Measurements from ENCODE around the gene TWNK.
A peak's percentile ranks its signal among the peaks of the same experiment; 100 is the strongest.
"Not testable (repeated sequence)": the region's sequence is repeated elsewhere in the genome, so short reads cannot be mapped to it uniquely, and the experiment has no call there.

TWNK gene

DNA sequence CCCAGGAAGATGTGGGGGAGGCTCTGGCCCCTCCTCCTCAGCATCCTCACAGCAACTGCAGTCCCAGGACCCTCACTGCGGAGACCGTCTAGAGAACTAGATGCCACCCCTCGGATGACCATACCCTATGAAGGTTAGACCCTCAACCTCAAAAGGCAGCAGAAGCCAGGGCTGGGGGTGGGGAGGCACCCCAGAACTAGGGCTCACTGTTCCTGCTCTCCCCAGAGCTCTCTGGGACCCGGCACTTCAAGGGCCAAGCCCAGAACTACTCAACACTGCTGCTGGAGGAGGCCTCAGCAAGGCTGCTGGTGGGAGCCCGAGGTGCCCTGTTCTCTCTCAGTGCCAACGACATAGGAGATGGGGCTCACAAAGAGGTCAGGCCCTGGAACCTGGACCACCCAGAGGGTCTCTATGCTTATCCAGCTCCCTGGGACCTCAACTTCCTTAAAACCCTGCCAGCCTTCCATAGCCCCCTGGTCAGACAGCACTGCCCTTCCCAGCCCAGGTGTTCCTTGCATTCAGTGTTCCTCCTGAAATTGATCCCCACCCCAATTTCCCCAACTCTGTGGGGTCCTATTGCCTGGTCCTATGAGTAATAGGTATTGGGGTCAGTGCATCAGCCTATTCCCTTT lies 14.3 kb upstream of the TWNK start:
- no peak for DNase-seq (ENCODE audit: low spot score)

DNA sequence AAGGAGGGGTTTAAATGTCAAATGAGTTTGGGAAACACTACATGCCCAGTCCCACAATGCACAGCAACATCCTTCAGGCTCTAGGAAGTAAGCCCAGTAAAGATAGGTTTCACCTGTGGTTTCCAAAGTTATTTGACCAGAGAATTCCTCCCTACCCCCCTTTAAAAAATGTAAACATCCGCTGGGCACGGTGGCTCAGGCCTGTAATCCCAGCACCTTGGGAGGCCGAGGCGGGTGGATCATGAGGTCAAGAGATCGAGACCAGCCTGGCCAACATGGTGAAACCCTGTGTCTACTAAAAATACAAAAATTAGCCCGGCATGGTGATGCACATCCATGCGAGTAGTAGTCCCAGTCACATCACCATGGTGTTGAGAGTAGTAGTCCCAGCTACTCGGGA lies 11.9 kb upstream of the TWNK start:
- DNase-seq (ENCODE audit: low spot score) = not testable (repeated sequence)

DNA sequence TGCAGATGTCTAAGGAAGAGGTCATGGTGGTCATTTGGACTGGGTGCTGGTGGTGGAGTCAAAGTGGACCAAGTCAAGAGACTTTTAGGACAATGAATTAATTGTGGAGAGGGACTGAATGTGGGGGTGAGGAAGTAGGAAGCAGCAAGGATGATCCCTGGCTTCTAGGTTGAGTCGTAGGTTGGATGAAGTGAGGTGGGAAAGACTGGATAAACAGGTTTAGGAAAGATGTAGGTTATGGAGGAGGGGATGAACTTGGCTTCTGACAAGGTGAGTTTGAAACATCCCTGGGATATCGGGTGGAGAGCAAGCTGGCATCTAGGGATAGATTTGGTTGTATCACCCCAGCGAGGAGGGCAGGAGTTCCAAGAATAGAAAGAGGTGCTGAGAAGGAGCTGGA lies 10.4 kb upstream of the TWNK start:
- DNase-seq (ENCODE audit: low spot score) = no peak

DNA sequence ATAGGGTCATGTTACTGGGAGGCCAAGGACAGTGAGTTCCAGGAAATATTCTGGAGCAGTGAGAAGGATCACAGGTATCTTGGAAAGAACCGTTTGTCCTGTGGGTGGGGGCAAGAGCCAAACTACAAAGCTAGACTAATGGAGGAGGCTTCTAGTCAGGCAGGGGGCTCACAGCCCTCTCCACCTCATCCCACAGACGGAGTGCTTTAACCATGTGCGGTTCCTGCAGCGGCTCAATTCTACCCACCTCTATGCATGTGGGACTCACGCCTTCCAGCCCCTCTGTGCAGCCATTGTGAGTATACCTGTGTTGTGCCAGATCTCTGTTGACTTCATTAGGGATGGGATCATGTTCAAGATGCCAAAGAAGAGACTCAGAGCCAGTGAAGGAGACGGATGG lies 9.9 kb upstream of the TWNK start:
- no peak for DNase-seq (ENCODE audit: low spot score)

DNA sequence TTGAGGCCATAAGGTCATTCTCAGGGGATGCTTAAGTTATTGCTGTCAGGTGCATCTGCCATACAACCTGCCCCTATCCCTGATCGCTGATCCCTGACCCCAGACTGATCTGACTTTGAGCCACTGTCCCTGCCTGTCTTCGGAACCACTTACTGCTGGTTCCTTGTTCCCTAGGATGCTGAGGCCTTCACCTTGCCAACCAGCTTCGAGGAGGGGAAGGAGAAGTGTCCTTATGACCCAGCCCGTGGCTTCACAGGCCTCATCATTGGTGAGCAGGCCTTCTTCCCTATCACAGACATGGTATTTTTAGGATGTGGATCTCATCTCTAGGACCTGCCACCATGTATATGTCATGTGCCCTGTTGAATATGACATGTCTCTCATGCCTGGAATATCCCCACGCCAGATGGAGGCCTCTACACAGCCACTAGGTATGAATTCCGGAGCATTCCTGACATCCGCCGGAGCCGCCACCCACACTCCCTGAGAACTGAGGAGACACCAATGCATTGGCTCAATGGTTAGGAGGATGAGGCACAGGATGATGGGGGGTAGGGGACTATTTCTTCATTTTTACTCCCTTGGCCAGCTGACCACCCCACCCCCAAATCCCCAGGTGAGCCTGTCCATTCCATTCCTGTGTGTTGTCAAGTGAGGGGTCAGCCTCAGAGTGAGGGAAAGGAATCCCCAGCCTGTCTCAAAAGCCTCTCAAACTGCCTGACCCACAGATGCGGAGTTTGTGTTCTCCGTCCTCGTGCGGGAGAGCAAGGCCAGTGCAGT lies 9.0 kb upstream of the TWNK start:
- no peak for DNase-seq (ENCODE audit: low spot score)

DNA sequence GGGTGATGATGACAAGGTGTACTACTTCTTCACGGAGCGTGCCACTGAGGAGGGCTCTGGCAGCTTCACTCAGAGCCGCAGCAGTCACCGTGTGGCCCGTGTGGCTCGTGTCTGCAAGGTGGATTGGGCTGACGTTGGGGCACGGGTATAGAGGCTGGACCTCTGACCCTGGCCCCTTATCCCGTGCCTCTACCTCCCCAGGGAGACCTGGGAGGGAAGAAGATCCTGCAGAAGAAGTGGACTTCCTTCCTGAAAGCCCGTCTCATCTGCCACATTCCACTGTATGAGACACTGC lies 8.5 kb upstream of the TWNK start:
- no peak for DNase-seq (ENCODE audit: low spot score)

DNA sequence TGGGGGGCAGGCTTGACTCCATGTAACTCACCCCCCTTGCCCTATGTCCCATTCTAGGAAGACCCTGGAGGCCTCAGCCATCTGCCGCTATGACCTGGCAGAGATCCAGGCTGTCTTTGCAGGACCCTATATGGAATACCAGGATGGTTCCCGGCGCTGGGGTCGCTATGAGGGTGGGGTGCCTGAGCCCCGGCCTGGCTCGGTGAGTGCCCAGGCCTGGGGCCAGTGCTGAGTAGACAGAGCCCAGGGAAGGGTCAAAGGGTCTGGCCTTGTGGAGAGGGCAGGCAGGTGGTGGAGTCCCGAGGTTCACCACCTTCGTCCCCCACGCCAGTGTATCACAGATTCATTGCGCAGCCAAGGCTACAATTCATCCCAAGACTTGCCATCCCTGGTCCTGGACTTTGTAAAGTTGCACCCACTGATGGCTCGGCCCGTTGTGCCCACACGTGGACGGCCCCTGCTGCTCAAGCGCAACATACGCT lies 7.5 kb upstream of the TWNK start:
- no peak for DNase-seq (ENCODE audit: low spot score)

DNA sequence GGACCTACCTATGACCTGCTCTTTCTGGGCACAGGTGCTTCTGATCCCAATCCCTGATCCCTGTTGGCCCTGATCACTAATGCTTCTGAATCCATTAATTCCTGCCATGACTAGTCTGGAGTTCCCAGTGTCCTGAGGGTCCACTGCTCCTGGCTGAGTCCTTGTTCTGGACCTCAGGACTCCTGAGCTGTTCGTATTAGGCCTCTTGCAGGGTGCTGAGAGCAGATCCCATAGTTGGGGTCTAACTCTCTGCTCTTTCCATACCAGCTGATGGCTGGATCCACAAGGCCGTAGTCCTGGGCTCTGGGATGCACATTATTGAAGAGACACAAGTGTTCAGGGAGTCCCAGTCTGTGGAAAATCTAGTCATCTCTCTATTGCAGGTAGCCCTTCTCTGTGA lies 7.0 kb upstream of the TWNK start:
- no peak for DNase-seq (ENCODE audit: low spot score)

DNA sequence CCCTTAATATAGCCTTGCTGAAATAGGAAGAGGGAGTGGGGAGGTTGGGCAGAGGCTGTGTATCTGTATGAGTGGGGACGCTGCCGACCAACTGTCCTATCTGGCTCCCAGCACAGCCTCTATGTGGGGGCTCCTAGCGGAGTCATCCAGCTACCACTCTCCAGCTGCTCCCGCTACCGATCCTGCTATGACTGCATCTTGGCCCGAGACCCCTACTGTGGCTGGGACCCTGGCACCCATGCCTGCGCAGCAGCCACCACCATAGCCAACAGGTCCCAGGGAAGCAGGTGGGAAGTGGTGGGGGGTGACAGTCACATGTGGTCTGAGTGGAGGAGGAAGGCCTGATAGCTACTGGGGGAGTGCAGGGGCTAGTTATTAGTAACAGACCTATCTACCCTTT lies 6.6 kb upstream of the TWNK start:
- DNase-seq (ENCODE audit: low spot score) = no peak

DNA sequence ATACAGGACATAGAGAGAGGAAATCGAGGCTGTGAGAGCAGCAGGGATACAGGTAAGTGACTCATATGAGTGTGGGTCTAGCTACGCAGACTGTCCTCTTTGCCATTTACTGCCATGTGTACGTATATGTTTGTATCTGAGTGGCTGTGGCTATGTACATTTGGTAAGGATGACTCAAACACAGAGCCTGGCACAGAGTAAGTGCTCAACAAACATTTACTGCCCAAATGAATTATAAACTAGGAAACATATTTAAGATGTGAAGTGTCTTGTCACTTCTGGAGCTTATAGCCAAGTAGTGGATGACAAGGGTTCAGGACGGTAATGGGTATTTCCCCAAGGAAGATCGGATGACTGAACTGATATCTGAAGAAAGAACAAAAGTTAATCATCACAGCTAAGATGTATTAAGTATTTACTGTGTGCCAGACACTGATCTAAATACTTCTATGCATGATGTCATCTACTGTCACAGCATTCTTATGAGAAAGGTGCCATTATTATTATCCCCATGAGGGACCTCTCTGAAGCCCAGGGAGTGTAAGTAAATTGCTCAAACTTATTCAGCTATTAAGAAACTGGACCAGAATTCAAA lies 6.1 kb upstream of the TWNK start:
- DNase-seq (ENCODE audit: low spot score) = no peak

DNA sequence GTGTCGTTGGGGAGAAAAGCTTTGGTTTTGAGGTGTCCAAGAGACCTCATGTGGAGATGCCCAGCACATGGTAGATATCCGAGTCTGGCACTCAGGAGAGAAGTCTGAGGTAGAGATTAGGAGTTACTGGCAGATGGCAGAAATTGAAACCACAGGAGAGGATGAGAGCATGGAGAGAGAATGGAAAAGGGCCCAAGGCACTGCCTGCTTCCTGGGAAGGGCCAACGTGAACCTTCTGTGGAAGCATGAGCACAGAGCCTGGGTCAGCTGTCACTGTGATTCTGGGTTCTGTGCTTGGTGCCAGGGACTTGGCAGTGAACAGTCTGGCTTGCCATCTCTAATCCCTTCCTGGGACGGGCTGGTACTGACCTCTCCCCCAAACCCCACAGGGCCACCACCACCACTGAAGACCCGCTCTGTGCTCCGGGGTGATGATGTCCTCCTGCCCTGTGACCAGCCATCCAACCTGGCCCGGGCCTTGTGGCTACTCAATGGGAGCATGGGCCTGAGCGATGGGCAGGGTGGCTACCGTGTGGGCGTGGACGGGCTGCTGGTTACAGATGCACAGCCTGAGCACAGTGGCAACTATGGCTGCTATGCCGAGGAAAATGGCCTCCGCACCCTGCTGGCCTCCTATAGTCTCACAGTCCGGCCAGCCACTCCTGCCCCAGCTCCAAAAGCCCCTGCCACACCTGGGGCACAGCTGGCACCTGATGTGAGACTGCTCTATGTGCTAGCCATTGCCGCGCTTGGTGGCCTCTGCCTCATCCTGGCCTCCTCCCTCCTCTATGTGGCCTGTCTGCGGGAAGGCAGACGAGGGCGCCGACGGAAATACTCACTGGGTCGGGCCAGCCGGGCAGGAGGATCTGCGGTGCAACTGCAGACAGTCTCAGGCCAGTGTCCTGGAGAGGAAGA lies 4.2 kb upstream of the TWNK start:
- no peak for DNase-seq (ENCODE audit: low spot score)

DNA sequence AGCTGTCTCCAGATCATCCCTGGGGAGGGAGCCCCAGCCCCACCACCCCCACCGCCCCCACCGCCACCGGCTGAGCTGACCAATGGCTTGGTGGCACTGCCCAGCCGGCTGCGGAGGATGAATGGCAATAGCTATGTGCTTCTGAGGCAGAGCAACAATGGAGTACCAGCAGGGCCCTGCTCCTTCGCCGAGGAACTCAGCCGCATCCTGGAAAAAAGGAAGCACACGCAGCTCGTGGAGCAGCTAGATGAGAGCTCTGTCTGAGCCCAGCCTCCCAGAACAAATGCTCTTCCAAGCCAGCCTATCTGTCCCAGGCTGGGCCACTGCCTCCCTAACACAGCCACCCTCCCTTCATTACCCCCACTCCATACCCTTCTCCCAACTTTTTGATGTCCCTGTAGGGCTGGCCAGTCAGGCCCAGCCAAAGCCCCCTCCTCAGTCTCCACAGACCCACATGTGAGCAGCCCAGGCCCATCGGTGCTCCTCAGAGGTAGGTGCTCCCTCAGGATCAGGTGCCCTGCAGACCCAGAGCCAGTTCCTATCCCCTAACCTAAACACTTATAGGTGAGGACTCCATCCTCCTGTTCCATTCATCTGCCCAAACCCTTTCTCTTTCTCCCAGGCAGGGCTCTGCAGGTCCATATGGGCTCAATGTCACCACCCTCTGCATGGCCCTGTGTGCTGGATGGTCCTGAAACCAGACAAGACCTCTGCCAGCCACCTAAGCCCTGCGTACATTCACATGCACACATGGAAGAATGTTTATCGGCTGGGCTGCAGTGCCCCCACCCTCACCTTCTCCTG lies 3.3 kb upstream of the TWNK start:
- no peak for DNase-seq (ENCODE audit: low spot score)

DNA sequence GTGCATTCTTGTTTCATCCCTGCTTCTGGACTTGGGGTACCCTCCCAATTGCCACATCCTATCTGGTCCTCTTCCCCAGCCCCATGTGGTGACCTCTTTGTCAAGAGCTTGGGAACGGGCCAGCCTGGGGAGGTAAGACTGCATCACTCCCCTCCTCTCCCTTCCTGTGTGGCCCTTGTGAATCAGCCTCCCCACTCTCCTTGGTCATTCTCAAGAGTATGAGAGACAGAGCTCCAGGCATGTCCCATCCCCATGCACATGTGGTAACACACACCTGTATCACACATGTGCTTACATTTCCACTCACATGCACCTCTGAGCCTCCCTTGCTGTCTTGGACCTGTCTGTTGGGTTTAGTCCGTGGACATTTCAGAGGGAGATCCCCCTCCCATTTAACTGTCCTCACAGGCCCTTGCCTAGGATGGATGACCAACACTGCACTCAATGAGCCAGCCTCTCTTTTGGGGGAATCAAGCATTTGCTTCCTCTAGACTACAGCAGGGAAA lies 2.6 kb upstream of the TWNK start:
- DNase-seq (ENCODE audit: low spot score) = no peak

DNA sequence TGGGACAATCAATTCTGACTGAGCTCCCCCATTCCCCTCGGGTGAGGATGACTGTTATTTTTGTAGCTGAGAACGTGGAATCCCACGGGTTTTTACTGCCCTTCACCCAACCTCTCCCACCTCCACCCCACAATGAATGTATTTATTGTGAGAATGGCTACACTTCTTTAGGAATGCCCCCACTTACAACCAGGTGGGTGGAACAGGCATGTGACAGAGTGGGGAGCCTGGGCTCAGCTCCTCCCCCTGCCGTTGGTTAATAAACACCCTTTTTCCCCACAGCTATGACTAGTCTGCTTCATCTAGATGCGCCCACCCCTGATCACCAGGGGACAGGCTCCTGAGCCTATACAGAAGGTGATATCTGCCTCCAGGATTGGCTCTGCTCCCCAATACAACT lies 2.0 kb upstream of the TWNK start:
- no peak for DNase-seq (ENCODE audit: low spot score)

DNA sequence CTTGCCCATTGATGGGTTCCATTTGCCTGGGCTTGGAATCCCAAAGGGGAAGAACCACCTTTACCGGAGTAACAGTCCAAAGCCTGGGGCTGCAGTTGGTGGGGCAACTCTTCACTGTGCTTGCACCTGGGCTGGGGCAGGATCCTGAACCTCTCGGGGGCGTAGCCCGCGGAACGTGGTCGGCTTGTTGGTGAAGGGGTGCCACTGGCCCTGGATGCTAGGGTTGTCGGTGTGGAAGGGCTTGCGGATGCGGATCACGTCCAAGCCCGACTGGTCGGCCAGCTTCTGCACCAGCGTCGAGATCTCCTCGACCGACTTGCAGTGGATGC lies 756 bp upstream of the TWNK start:
- DNase-seq (ENCODE audit: low spot score) = no peak

DNA sequence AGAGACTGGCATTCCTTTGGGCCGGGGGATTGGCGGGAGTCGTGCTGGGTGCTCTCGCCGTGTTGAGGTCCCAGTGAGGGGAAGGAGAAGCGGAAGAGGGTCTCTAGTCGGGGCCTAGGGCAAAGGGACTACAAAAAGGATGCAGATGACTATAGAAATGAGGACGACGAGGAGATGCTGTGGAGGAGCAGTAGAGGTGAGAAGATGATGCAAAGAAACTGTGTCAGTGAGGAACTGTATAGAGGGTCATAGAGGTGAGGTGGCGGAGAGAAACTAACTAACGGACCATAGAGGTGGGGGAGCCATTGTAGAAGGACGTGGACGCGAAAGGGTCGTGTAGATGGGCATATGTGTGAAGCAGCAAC lies 324 bp downstream of the TWNK start:
- peak; percentile 22 for DNase-seq (ENCODE audit: low spot score)

DNA sequence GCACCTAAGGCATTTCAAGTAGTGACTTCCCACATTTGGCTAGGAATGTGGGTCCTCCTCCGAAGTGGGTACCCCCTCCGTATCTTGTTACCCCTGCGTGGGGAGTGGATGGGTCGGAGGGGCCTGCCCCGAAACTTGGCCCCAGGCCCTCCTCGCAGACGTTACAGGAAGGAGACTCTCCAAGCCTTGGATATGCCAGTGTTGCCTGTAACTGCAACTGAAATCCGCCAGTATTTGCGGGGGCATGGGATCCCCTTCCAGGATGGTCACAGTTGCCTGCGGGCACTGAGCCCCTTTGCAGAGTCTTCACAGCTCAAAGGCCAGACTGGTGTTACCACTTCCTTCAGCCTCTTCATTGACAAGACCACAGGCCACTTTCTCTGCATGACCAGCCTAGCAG lies 823 bp downstream of the TWNK start:
- peak; percentile 13 for DNase-seq (ENCODE audit: low spot score)

DNA sequence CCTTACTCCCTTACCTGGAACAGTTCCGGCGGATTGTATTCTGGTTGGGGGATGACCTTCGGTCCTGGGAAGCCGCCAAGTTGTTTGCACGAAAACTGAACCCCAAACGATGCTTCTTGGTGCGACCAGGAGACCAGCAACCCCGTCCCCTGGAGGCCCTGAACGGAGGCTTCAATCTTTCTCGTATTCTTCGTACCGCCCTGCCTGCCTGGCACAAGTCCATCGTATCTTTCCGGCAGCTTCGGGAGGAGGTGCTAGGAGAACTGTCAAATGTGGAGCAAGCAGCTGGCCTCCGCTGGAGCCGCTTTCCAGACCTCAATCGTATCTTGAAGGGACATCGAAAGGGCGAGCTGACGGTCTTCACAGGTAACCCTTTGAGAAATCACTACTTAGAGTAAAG lies 1.7 kb downstream of the TWNK start:
- no peak for DNase-seq (ENCODE audit: low spot score)

DNA sequence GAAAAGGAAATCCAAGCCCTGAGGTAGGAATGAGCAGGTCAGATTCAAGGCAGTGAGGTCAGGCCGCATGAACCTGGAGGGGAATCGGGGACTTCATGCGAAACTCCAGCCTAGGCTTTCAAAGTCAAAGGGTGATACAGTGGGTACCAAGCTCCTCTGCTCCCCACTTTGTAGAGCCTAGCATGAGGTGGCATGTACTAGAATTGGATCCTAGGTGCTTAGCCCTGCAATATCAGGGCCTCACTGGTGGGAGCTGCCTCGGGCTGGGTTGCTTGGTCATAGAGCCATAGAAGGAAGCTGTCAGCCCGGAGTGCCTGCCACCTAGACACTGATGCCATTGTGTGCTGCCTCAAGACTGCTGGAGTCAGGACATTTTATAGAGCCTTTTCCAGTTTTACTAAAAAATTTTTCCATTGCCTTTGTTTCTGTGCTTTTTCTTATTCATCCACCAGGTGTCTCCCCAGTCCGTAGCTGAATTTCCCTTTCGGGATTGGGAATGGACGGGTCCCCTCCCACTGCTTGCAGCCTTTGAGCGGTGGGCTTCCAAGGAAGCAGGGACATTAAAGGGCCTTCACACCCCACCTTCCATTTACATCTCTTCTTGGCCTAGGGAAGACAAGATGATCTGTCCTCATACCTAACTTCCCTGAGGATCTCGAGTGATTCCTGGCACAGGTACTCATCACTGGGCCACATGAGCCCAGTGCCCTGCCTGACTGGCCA lies 6.8 kb downstream of the TWNK start:
- peak; percentile 61 for DNase-seq (ENCODE audit: low spot score)

DNA sequence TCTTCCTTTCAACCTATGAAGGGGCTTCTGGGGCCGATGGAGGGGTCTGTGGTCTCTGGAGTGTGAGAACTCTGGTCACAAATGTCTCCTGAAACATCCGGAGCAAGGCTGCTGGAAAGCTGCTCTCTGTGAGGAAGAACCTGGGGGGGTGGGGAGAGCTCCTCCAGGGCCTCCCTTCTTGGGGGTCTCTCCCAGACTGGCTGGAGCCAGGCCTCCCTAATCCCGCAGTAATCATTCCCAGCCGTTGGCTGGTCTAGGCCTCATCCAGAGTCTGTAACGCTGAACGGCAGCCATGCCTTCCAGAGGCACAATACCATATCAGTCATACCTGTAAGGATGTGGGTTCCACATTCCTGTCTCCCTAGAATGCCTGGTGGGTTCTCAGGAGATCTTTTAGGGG lies 7.8 kb downstream of the TWNK start:
- DNase-seq (ENCODE audit: low spot score) = no peak

DNA sequence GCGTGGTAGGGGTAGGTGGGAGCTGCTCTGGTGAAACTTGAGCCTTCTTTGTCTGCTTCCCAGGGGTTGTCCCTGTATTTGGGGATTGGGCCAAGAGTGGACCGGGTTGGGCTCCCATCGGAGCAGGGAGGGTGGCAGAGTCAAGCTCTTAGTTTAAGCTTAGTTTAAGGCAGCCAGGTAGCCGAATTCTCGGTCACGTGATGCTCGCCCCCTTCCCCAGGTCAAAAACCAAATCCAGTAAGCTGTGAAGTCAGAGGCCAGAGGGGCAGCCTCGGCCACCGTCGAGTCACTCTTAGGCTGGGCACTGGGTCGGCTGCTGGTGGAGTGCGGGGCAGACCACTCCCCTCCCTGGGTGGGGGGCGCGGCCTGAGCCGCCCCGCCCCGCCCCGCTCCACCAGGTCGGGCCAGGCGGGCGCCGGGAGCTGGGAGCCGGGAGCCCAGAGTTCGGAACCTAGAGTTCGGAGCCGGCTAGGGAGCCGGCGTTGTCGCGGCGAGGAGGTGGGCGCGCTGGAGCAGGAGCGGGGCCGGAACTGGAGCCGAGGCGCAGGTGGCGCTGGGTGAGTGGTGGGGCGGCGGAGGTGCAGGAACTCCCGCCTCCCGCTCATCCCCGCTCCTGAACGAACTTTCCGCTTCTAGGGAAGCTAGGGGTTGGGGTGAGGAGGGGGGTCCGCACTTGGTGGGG lies 9.5 kb downstream of the TWNK start:
- no peak for DNase-seq (ENCODE audit: low spot score)

Data from RKO (cell line).